Thoracic aorta (tissue), 2 donors: ENCODE measurements around the gene ADCY3. TPM values are rescaled to one million over a fixed set of nuclear protein-coding genes. Genes with fewer than 3 reads are reported as not detected.

Experiments used
- ATAC-seq: fragments of 150-250 bp; one replicate; pipeline ENCODE4 v1.8.0; 2017; ENCODE audit warnings: low read depth; ENCODE audit not compliant: insufficient number of reproducible peaks, low FRiP score
- DNase-seq: peaks from one replicate; pipeline ENCODE4 v3.0.0-alpha.2; 2020; ENCODE audit warnings: low spot score
- H3K27ac ChIP-seq, 2 donors: fragments of 200-600 bp; sonication (generic); 1 replicate in 1 of 2; 2 replicates in 1 of 2; pipeline ENCODE4 v1.5.1; 2016; ENCODE audit warnings: mild to moderate bottlenecking in 2 of 2, moderate library complexity in 2 of 2
- H3K27me3 ChIP-seq: fragments of 200-600 bp; sonication (generic); replicated peaks from 2 replicates; pipeline ENCODE4 v1.6.0; 2016; ENCODE audit warnings: mild to moderate bottlenecking; ENCODE audit not compliant: insufficient read depth
- H3K36me3 ChIP-seq: fragments of 200-600 bp; sonication (generic); one replicate; pipeline ENCODE4 v1.5.1; 2016
- H3K4me1 ChIP-seq, 2 donors: fragments of 200-600 bp; sonication (generic); 1 replicate in 1 of 2; 2 replicates in 1 of 2; pipeline versions ENCODE4 v1.5.1 to v1.6.0; 2016; ENCODE audit warnings: low read depth in 2 of 2, mild to moderate bottlenecking in 1 of 2; ENCODE audit not compliant: control insufficient read depth in 1 of 2
- H3K4me3 ChIP-seq: fragments of 200-600 bp; sonication (generic); 2 replicates; pipeline ENCODE4 v1.5.1; 2016; ENCODE audit warnings: mild to moderate bottlenecking
- H3K9me3 ChIP-seq: fragments of 200-600 bp; sonication (generic); 2 replicates; pipeline ENCODE4 v1.5.1; 2016
- CTCF ChIP-seq: fragments of 200-600 bp; sonication (generic); IDR thresholded peaks from one replicate; pipeline ENCODE4 v1.5.1; 2019; ENCODE audit warnings: antibody characterized with exemption
- total RNA-seq, 2 donors: library from RNA; depleted of rRNA; stranded (reverse); fragments of >200 nt; gene quantifications; one replicate each; pipeline versions ENCODE4 v1.1.0 to v1.2.3, GENCODE V29; 2016

The ADCY3 gene
- total RNA-seq, 2 donors from 2014 or later, result 51.9 to 78.9 TPM

- peaks cover 5 to 21% of the 10 kb centered on the region in 2 donors for H3K4me1 ChIP-seq
- no peaks in the 10 kb centered on the region for H3K27me3 ChIP-seq
- H3K9me3 ChIP-seq, result no peaks in the 10 kb centered on the region
- no peak for TF ChIP-seq CTCF
- no peak overlapping the region for H3K4me3 ChIP-seq
- H3K27ac ChIP-seq, result no peak overlapping the region
- ATAC-seq (no peak), DNase-seq (no peak)
- no peaks in the 10 kb centered on the region for H3K36me3 ChIP-seq
These were observed 59.4 kb downstream of the ADCY3 start for GRCh38 chr2:24860631-24861030.

GRCh38 chr2:24859968-24860600 lies 60.0 kb downstream of the ADCY3 start:
- no peak for DNase-seq
- no peak overlapping the region for H3K27ac ChIP-seq
- ATAC-seq, result no peak
- no peak overlapping the region for H3K4me3 ChIP-seq
- no peaks in the 10 kb centered on the region for H3K9me3 ChIP-seq
- no peaks in the 10 kb centered on the region for H3K36me3 ChIP-seq
- peaks cover 11 to 26% of the 10 kb centered on the region in 2 donors for H3K4me1 ChIP-seq
- no peak for TF ChIP-seq CTCF
- no peaks in the 10 kb centered on the region for H3K27me3 ChIP-seq

GRCh38 chr2:24858996-24859395 lies 61.0 kb downstream of the ADCY3 start:
- DNase-seq, result no peak
- Histone ChIP-seq H3K36me3 (no peaks in the 10 kb centered on the region), H3K27ac (no peak overlapping the region), H3K4me3 (no peak overlapping the region), H3K27me3 (no peaks in the 10 kb centered on the region), H3K9me3 (no peaks in the 10 kb centered on the region), H3K4me1 (peaks cover 14 to 33% of the 10 kb centered on the region in 2 donors)
- no peak for ATAC-seq
- TF ChIP-seq CTCF, result no peak

GRCh38 chr2:24857746-24858145 lies 62.3 kb downstream of the ADCY3 start:
- DNase-seq (no peak), ATAC-seq (no peak)
- H3K4me1 ChIP-seq, result peaks cover 14 to 27% of the 10 kb centered on the region in 2 donors
- no peak overlapping the region for H3K27ac ChIP-seq
- no peaks in the 10 kb centered on the region for H3K36me3 ChIP-seq
- no peaks in the 10 kb centered on the region for H3K9me3 ChIP-seq
- no peak for TF ChIP-seq CTCF
- no peak overlapping the region for H3K4me3 ChIP-seq
- no peaks in the 10 kb centered on the region for H3K27me3 ChIP-seq

- Histone ChIP-seq H3K4me1 (peaks cover 14 to 27% of the 10 kb centered on the region in 2 donors), H3K27me3 (no peaks in the 10 kb centered on the region), H3K36me3 (no peaks in the 10 kb centered on the region), H3K9me3 (no peaks in the 10 kb centered on the region), H3K27ac (peak overlapping the region in 1 of 2 donors; percentile 56), H3K4me3 (no peak overlapping the region)
- no peak for TF ChIP-seq CTCF
- ATAC-seq (peak; percentile 33), DNase-seq (no peak)
These were observed 63.2 kb downstream of the ADCY3 start for GRCh38 chr2:24856791-24857211.
